SK-N-SH (cell line): ENCODE measurements around the gene FOXP1. TPM values are rescaled to one million over a fixed set of nuclear protein-coding genes. Genes with fewer than 3 reads are reported as not detected.

Experiments used
- CTCF ChIA-PET: fragments of 300-600, 350-600 bp; formaldehyde crosslinking; extraction: SDS; loops from one replicate; lab custom pipeline; 2021; lab: Yijun Ruan, JAX
- POLR2A ChIA-PET: fragments of 350-600 bp; sonication (Branson Sonifier 250); formaldehyde crosslinking; extraction: SDS; loops from one replicate; lab custom pipeline; 2020; ENCODE audit warnings: antibody characterized with exemption, inconsistent platforms; lab: Yijun Ruan, JAX
- DNase-seq: peaks from one replicate; pipeline ENCODE4 v3.0.0; 2012
- H2AFZ ChIP-seq: fragments of 200-600 bp; sonication (generic); 2 replicates; pipeline ENCODE4 v1.8.1; 2016; ENCODE audit warnings: antibody characterized with exemption, mild to moderate bottlenecking, low read depth
- H3F3A ChIP-seq: fragments of 200-600 bp; sonication (generic); replicated peaks from 2 replicates; pipeline ENCODE3; 2016; ENCODE audit warnings: antibody characterized with exemption, mild to moderate bottlenecking; ENCODE audit not compliant: insufficient read depth
- H3K27ac ChIP-seq, 2 experiments: fragments of 200-500 bp in 1 of 2; fragments of 200-600 bp in 1 of 2; sonication (Bioruptor generic) in 1 of 2; sonication (generic), shearing (Covaris generic) in 1 of 2; 2 replicates each; pipeline versions ENCODE4 v1.5.1 to v1.6.1; 2014 to 2016; ENCODE audit warnings: low read depth in 2 of 2, inconsistent platforms in 1 of 2, low read length in 1 of 2, mild to moderate bottlenecking in 1 of 2, mixed read lengths in 1 of 2
- H3K27me3 ChIP-seq: fragments of 200-600 bp; sonication (generic), shearing (Covaris generic); 2 replicates; pipeline ENCODE4 v1.6.1; 2016; ENCODE audit warnings: mixed run types; ENCODE audit not compliant: insufficient read depth
- H3K36me3 ChIP-seq, 2 experiments: fragments of 200-500 bp in 1 of 2; fragments of 200-600 bp in 1 of 2; sonication (Bioruptor generic) in 1 of 2; sonication (generic) in 1 of 2; replicated peaks in 1 of 2; 2 replicates each; pipeline versions ENCODE3 to v1.5.1; 2014 to 2016; ENCODE audit warnings: low read length in 1 of 2, mild to moderate bottlenecking in 1 of 2; ENCODE audit not compliant: insufficient read depth in 2 of 2, control insufficient read depth in 1 of 2
- H3K4me1 ChIP-seq, 2 experiments: fragments of 200-500 bp in 1 of 2; fragments of 200-600 bp in 1 of 2; sonication (Bioruptor generic) in 1 of 2; sonication (generic), shearing (Covaris generic) in 1 of 2; 2 replicates each; pipeline versions ENCODE4 v1.5.1 to v1.6.1; 2014 to 2016; ENCODE audit warnings: low read depth in 1 of 2, low read length in 1 of 2, mixed run types in 1 of 2; ENCODE audit not compliant: insufficient read depth in 2 of 2, control insufficient read depth in 1 of 2
- H3K4me2 ChIP-seq: fragments of 200-600 bp; sonication (generic), shearing (Covaris generic); 2 replicates; pipeline ENCODE4 v1.6.1; 2017; ENCODE audit warnings: mixed run types
- H3K4me3 ChIP-seq, 2 experiments: fragments of 200-500 bp in 1 of 2; fragments of 200-600 bp in 1 of 2; sonication (Bioruptor generic) in 1 of 2; sonication (generic), shearing (Covaris generic) in 1 of 2; 2 replicates each; pipeline versions ENCODE4 v1.5.1 to v1.8.1; 2014 to 2016; ENCODE audit warnings: low read depth in 2 of 2, inconsistent platforms in 1 of 2, low read length in 1 of 2, mild to moderate bottlenecking in 1 of 2, mixed read lengths in 1 of 2, moderate library complexity in 1 of 2
- H3K79me2 ChIP-seq: fragments of 200-600 bp; sonication (generic); 2 replicates; pipeline ENCODE4 v1.8.1; 2017; ENCODE audit warnings: mild to moderate bottlenecking; ENCODE audit not compliant: insufficient read depth
- H3K9ac ChIP-seq: fragments of 200-600 bp; sonication (generic); 2 replicates; pipeline ENCODE4 v1.6.1; 2017; ENCODE audit warnings: mixed run types
- H3K9me2 ChIP-seq: fragments of 200-600 bp; sonication (generic); 2 replicates; pipeline ENCODE4 v1.6.1; 2017; ENCODE audit warnings: mixed run types
- H3K9me3 ChIP-seq: fragments of 200-600 bp; sonication (generic); 2 replicates; pipeline ENCODE4 v1.6.1; 2017; ENCODE audit warnings: mixed run types, mild to moderate bottlenecking, moderate library complexity
- H4K20me1 ChIP-seq: fragments of 200-600 bp; sonication (generic); 2 replicates; pipeline ENCODE4 v1.6.1; 2017; ENCODE audit warnings: mild to moderate bottlenecking, mixed run types; ENCODE audit not compliant: insufficient read depth
- CHD2 ChIP-seq: fragments of 150-350 bp; IDR thresholded peaks from 2 replicates; pipeline ENCODE4 v1.6.1; 2018; ENCODE audit warnings: low read length; ENCODE audit not compliant: partially characterized antibody
- ELF1 ChIP-seq: IDR thresholded peaks from 2 replicates; pipeline ENCODE4 v1.4.0; 2012
- EP300 ChIP-seq, 2 experiments: IDR thresholded peaks; 2 replicates each; pipeline versions ENCODE4 v1.4.0 to v1.6.1; 2012; ENCODE audit warnings: borderline replicate concordance in 1 of 2, low read depth in 1 of 2, low read length in 1 of 2
- GABPA ChIP-seq: IDR thresholded peaks from 2 replicates; pipeline ENCODE4 v1.4.0; 2012; ENCODE audit warnings: low read depth, mild to moderate bottlenecking
- GATA2 ChIP-seq: sonication (generic); formaldehyde crosslinking; IDR thresholded peaks from 2 replicates; pipeline ENCODE4 v1.5.0; 2020; ENCODE audit warnings: mild to moderate bottlenecking, missing genetic modification reagents
- IRF3 ChIP-seq: fragments of 150-350 bp; IDR thresholded peaks from 2 replicates; pipeline ENCODE4 v1.6.1; 2016; ENCODE audit warnings: mild to moderate bottlenecking, low read depth, low read length
- JUND ChIP-seq: IDR thresholded peaks from 2 replicates; pipeline ENCODE4 v1.4.0; 2012
- NFIC ChIP-seq: IDR thresholded peaks from 2 replicates; pipeline ENCODE4 v1.4.0; 2012; ENCODE audit warnings: borderline replicate concordance
- NRF1 ChIP-seq: IDR thresholded peaks from 2 replicates; pipeline ENCODE4 v1.6.1; 2012; ENCODE audit warnings: low read depth, mild to moderate bottlenecking, low read length
- RAD21 ChIP-seq: IDR thresholded peaks from 2 replicates; pipeline ENCODE4 v1.6.1; 2012; ENCODE audit warnings: mild to moderate bottlenecking, low read length
- REST ChIP-seq: IDR thresholded peaks from 2 replicates; pipeline ENCODE4 v1.6.1; 2012; ENCODE audit warnings: mild to moderate bottlenecking, low read depth, low read length, moderate library complexity
- RXRA ChIP-seq: IDR thresholded peaks from 2 replicates; pipeline ENCODE4 v1.4.0; 2012; ENCODE audit warnings: low read depth, mild to moderate bottlenecking, borderline replicate concordance
- TAF1 ChIP-seq: IDR thresholded peaks from 2 replicates; pipeline ENCODE4 v1.6.1; 2012; ENCODE audit warnings: low read depth, mild to moderate bottlenecking, low read length, moderate library complexity, borderline replicate concordance
- TCF12 ChIP-seq: IDR thresholded peaks from 2 replicates; pipeline ENCODE4 v1.4.0; 2012
- TEAD4 ChIP-seq: IDR thresholded peaks from 2 replicates; pipeline ENCODE4 v1.4.0; 2012; ENCODE audit warnings: mild to moderate bottlenecking, borderline replicate concordance; ENCODE audit not compliant: insufficient read depth
- USF2 ChIP-seq: fragments of 150-350 bp; IDR thresholded peaks from 2 replicates; pipeline ENCODE4 v1.6.1; 2017; ENCODE audit warnings: antibody characterized with exemption, low read length, low read depth, borderline replicate concordance
- YY1 ChIP-seq: IDR thresholded peaks from 2 replicates; pipeline ENCODE4 v1.4.0; 2012; ENCODE audit warnings: low read depth, mild to moderate bottlenecking
- WGBS: methylation state at CpG from one replicate; pipeline ENCODE4 v1.1.6; 2017; ENCODE audit warnings: low lambda C conversion rate; 5-methylcytosine and 5-hydroxymethylcytosine counted together
- polyA plus RNA-seq, 3 experiments: library from polyadenylated mRNA; depleted of rRNA; stranded (reverse); fragments of >200 nt; gene quantifications; 2 replicates each; pipeline ENCODE4 v1.2.3, GENCODE V29; 2012
- TF ChIP-seq, protein P1 (sequence below): fragments of 200-600 bp; sonication (generic); IDR thresholded peaks from 2 replicates; pipeline ENCODE4 v1.6.1; 2017; ENCODE audit warnings: antibody characterized with exemption, mild to moderate bottlenecking, moderate library complexity
- TF ChIP-seq, protein P2 (sequence below): IDR thresholded peaks from 2 replicates; pipeline ENCODE4; 2012

Gene FOXP1
- polyA plus RNA-seq, 1 of the 3 experiments (the other 2 are of a cell fraction): 8.8 TPM

- Histone ChIP-seq H3K27ac (peak overlapping the region; percentile 89 to 99), H3K9ac (peak overlapping the region; percentile 78; the same call in 1 of the 2 replicates), H3K27me3 (no peaks in the 10 kb centered on the region), H3K36me3 (peaks cover 29 to 75% of the 10 kb centered on the region in 2 experiments), H4K20me1 (no peaks in the 10 kb centered on the region), H3K9me2 (no peaks in the 10 kb centered on the region), H3K79me2 (peaks cover 78% of the 10 kb centered on the region), H3K4me3 (no peak overlapping the region), H3K4me1 (peaks cover 20 to 45% of the 10 kb centered on the region in 2 experiments), H3K9me3 (no peaks in the 10 kb centered on the region), H3F3A (peaks cover 62% of the 10 kb centered on the region), H3K4me2 (peak overlapping the region; percentile 80), H2AFZ (no peak overlapping the region)
- DNase-seq: no peak
- 19% methylated on average over 1 of the region's 1 CpG for WGBS
- CTCF ChIA-PET: interaction anchor here (1.4 kb wide), 1 partner anchor 25 kb away, joined by 3 read pairs; no protein-coding TSS in a partner anchor
- TF ChIP-seq GATA2 (CRISPR knock-in tag): peak; percentile 35; the same call in 1 of the 2 replicates
- TF ChIP-seq TEAD4: no peak
- TF ChIP-seq ELF1: no peak
- TF ChIP-seq NFIC: peak; percentile 69
- TF ChIP-seq TCF12: peak; percentile 4; the same call in 1 of the 2 replicates
- no peak for TF ChIP-seq NRF1
- TF ChIP-seq, protein P1, sequence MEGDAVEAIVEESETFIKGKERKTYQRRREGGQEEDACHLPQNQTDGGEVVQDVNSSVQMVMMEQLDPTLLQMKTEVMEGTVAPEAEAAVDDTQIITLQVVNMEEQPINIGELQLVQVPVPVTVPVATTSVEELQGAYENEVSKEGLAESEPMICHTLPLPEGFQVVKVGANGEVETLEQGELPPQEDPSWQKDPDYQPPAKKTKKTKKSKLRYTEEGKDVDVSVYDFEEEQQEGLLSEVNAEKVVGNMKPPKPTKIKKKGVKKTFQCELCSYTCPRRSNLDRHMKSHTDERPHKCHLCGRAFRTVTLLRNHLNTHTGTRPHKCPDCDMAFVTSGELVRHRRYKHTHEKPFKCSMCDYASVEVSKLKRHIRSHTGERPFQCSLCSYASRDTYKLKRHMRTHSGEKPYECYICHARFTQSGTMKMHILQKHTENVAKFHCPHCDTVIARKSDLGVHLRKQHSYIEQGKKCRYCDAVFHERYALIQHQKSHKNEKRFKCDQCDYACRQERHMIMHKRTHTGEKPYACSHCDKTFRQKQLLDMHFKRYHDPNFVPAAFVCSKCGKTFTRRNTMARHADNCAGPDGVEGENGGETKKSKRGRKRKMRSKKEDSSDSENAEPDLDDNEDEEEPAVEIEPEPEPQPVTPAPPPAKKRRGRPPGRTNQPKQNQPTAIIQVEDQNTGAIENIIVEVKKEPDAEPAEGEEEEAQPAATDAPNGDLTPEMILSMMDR: no peak
- 0 out of 4 replicates have a peak, but pooled peaks have one; percentile 26 for TF ChIP-seq EP300 (IDR thresholded peaks at IDR 0.05; ENCODE audit: borderline replicate concordance in 1 of 2, low read depth in 1 of 2, low read length in 1 of 2)
- TF ChIP-seq GABPA: no peak
- POLR2A ChIA-PET: no interaction called here
These were observed 601.2 kb downstream of the FOXP1 start for GRCh38 chr3:70982284-70982683.

GRCh38 chr3:70981231-70981880, 602.2 kb downstream of the FOXP1 start:
- Histone ChIP-seq H3F3A (peaks cover 57% of the 10 kb centered on the region), H3K4me3 (no peak overlapping the region), H3K9me3 (no peaks in the 10 kb centered on the region), H3K9me2 (no peaks in the 10 kb centered on the region), H3K27me3 (no peaks in the 10 kb centered on the region), H3K4me2 (peak overlapping the region; percentile 80; the same call in 1 of the 2 replicates), H3K4me1 (peaks cover 20 to 45% of the 10 kb centered on the region in 2 experiments), H3K79me2 (peaks cover 78% of the 10 kb centered on the region), H3K9ac (peak overlapping the region; percentile 78; the same call in 1 of the 2 replicates), H4K20me1 (no peaks in the 10 kb centered on the region), H3K36me3 (peaks cover 29 to 75% of the 10 kb centered on the region in 2 experiments), H3K27ac (peak overlapping the region; percentile 89 to 99; a peak in 3 of 4 replicates), H2AFZ (no peak overlapping the region)
- POLR2A ChIA-PET: no interaction called here
- CTCF ChIA-PET: interaction anchor here (1.4 kb wide), 1 partner anchor 26 kb away, joined by 3 read pairs; no protein-coding TSS in a partner anchor
- no peak for DNase-seq
- WGBS: 77% methylated on average over 6 of the region's 6 CpGs
- no peak for TF ChIP-seq JUND
- TF ChIP-seq CHD2: no peak
- TF ChIP-seq RAD21: no peak
- TF ChIP-seq, protein P2, sequence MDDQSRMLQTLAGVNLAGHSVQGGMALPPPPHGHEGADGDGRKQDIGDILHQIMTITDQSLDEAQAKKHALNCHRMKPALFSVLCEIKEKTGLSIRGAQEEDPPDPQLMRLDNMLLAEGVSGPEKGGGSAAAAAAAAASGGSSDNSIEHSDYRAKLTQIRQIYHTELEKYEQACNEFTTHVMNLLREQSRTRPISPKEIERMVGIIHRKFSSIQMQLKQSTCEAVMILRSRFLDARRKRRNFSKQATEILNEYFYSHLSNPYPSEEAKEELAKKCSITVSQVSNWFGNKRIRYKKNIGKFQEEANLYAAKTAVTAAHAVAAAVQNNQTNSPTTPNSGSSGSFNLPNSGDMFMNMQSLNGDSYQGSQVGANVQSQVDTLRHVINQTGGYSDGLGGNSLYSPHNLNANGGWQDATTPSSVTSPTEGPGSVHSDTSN: no peak
- TF ChIP-seq RXRA: no peak
- TF ChIP-seq USF2: no peak
- TF ChIP-seq IRF3: no peak
- TF ChIP-seq GABPA: no peak
- no peak for TF ChIP-seq TAF1
- TF ChIP-seq YY1: no peak
- no peak for TF ChIP-seq REST
